ENCODE measurements around the gene IGSF1.

Gene IGSF1

DNA sequence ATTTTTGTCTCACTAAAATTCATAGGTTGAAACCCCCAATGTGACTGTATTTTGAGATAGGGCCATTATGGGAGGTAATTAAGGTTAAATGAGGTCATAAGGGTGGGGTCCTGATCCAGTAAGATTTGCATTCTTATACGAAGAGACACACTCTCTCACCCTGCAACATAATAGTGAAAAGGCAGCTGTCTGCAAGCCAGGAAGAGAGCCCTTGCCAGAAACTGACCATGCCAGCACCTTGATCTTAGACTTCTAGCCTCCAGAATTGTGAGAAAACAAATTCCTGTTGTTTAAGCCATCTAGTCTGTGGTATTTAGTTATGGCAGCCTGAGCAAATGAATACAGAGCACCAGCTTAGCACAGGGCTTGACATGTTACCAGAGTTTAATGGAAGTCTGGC is 17.5 kb upstream of the IGSF1 start:
- no peak for ATAC-seq

DNA sequence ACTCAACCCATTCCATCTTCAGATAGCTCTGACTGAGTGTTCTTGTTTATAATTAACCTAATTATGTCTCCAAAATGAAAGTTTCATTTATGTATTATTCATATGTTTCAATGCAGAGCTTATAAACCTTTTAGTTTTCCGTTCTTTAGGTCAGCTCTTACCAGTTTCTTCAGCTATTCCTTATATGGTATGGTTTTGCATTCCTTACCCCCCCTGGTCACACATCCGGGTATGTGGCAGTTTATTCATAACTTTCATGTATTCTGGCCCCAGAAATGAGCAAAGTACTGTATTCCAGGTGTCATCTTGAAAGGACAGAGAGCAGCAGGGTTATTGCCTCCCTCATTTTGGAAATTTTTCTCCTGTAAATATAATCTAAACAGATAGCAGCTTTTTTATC is 16.8 kb upstream of the IGSF1 start:
- no peak for ATAC-seq
- no peak for TF ChIP-seq TCF4 (CRISPR knock-in tag; IDR thresholded peaks at IDR 0.05; ENCODE audit: borderline replicate concordance)
- TF ChIP-seq ZFP3 (CRISPR knock-in tag; IDR thresholded peaks at IDR 0.05), result no peak

More for the DNA sequence above, 17.5 kb upstream of the IGSF1 start:
- TF ChIP-seq SNAI2 (CRISPR knock-in tag; IDR thresholded peaks at IDR 0.05) (no peak), ZNF8 (CRISPR knock-in tag; IDR thresholded peaks at IDR 0.05) (no peak), TCF4 (CRISPR knock-in tag; IDR thresholded peaks at IDR 0.05; ENCODE audit: borderline replicate concordance) (no peak), BACH2 (CRISPR knock-in tag; IDR thresholded peaks at IDR 0.05; ENCODE audit: borderline replicate concordance) (no peak), ESRRG (CRISPR knock-in tag; IDR thresholded peaks at IDR 0.05) (no peak), ZFP30 (CRISPR knock-in tag; IDR thresholded peaks at IDR 0.05) (no peak), GLIS3 (CRISPR knock-in tag; IDR thresholded peaks at IDR 0.05) (no peak), TOX (CRISPR knock-in tag; IDR thresholded peaks at IDR 0.05; ENCODE audit: borderline replicate concordance) (no peak), CSDC2 (CRISPR knock-in tag; IDR thresholded peaks at IDR 0.05) (no peak), ZNF70 (CRISPR knock-in tag; IDR thresholded peaks at IDR 0.05) (no peak), ZFP3 (CRISPR knock-in tag; IDR thresholded peaks at IDR 0.05) (no peak), ISL1 (CRISPR knock-in tag; IDR thresholded peaks at IDR 0.05) (no peak), ZNF565 (CRISPR knock-in tag; conservative IDR thresholded peaks at IDR 0.05; ENCODE audit: low read depth) (no peak), PPARA (CRISPR knock-in tag; IDR thresholded peaks at IDR 0.05; ENCODE audit: borderline replicate concordance) (no peak)
- TF ChIP-seq, protein P1, sequence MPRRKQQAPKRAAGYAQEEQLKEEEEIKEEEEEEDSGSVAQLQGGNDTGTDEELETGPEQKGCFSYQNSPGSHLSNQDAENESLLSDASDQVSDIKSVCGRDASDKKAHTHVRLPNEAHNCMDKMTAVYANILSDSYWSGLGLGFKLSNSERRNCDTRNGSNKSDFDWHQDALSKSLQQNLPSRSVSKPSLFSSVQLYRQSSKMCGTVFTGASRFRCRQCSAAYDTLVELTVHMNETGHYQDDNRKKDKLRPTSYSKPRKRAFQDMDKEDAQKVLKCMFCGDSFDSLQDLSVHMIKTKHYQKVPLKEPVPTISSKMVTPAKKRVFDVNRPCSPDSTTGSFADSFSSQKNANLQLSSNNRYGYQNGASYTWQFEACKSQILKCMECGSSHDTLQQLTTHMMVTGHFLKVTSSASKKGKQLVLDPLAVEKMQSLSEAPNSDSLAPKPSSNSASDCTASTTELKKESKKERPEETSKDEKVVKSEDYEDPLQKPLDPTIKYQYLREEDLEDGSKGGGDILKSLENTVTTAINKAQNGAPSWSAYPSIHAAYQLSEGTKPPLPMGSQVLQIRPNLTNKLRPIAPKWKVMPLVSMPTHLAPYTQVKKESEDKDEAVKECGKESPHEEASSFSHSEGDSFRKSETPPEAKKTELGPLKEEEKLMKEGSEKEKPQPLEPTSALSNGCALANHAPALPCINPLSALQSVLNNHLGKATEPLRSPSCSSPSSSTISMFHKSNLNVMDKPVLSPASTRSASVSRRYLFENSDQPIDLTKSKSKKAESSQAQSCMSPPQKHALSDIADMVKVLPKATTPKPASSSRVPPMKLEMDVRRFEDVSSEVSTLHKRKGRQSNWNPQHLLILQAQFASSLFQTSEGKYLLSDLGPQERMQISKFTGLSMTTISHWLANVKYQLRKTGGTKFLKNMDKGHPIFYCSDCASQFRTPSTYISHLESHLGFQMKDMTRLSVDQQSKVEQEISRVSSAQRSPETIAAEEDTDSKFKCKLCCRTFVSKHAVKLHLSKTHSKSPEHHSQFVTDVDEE (CRISPR knock-in tag; IDR thresholded peaks at IDR 0.05), result no peak
- TF ChIP-seq, protein P2, sequence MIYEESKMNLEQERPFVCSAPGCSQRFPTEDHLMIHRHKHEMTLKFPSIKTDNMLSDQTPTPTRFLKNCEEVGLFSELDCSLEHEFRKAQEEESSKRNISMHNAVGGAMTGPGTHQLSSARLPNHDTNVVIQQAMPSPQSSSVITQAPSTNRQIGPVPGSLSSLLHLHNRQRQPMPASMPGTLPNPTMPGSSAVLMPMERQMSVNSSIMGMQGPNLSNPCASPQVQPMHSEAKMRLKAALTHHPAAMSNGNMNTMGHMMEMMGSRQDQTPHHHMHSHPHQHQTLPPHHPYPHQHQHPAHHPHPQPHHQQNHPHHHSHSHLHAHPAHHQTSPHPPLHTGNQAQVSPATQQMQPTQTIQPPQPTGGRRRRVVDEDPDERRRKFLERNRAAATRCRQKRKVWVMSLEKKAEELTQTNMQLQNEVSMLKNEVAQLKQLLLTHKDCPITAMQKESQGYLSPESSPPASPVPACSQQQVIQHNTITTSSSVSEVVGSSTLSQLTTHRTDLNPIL (CRISPR knock-in tag; IDR thresholded peaks at IDR 0.05; ENCODE audit: low read depth), result no peak
- TF ChIP-seq, protein P3, sequence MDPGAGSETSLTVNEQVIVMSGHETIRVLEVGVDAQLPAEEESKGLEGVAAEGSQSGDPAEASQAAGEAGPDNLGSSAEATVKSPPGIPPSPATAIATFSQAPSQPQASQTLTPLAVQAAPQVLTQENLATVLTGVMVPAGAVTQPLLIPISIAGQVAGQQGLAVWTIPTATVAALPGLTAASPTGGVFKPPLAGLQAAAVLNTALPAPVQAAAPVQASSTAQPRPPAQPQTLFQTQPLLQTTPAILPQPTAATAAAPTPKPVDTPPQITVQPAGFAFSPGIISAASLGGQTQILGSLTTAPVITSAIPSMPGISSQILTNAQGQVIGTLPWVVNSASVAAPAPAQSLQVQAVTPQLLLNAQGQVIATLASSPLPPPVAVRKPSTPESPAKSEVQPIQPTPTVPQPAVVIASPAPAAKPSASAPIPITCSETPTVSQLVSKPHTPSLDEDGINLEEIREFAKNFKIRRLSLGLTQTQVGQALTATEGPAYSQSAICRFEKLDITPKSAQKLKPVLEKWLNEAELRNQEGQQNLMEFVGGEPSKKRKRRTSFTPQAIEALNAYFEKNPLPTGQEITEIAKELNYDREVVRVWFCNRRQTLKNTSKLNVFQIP (CRISPR knock-in tag; IDR thresholded peaks at IDR 0.05; ENCODE audit: borderline replicate concordance, low read depth), result no peak
- TF ChIP-seq, protein P4, sequence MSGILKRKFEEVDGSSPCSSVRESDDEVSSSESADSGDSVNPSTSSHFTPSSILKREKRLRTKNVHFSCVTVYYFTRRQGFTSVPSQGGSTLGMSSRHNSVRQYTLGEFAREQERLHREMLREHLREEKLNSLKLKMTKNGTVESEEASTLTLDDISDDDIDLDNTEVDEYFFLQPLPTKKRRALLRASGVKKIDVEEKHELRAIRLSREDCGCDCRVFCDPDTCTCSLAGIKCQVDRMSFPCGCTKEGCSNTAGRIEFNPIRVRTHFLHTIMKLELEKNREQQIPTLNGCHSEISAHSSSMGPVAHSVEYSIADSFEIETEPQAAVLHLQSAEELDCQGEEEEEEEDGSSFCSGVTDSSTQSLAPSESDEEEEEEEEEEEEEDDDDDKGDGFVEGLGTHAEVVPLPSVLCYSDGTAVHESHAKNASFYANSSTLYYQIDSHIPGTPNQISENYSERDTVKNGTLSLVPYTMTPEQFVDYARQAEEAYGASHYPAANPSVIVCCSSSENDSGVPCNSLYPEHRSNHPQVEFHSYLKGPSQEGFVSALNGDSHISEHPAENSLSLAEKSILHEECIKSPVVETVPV (CRISPR knock-in tag; IDR thresholded peaks at IDR 0.05), result no peak

DNA sequence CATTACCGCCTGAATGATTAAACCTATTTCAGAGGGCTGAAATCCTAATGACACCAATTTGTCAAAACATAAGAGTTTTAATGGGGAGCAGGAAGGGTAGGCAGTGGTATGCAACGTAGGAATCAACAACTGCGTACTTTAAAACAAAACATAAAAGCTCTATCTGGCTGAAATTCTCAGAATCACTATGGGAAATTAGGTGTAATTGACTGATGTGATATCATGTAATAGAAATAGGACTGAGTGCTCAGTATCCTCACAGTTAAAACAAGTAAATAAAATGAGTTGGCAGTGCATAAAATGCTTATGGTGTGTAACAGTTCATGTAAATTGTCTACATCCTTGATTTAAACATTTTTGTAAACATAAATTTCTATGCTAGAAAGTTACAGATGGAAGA is 13.6 kb upstream of the IGSF1 start:
- ATAC-seq, result no peak
- TF ChIP-seq TCF4 (CRISPR knock-in tag; IDR thresholded peaks at IDR 0.05; ENCODE audit: borderline replicate concordance), result no peak
- TF ChIP-seq, protein P2 (CRISPR knock-in tag; IDR thresholded peaks at IDR 0.05; ENCODE audit: low read depth), result no peak
- TF ChIP-seq TOX (CRISPR knock-in tag; IDR thresholded peaks at IDR 0.05; ENCODE audit: borderline replicate concordance), result no peak
- TF ChIP-seq, protein P4 (CRISPR knock-in tag; IDR thresholded peaks at IDR 0.05), result no peak
- TF ChIP-seq, protein P5, sequence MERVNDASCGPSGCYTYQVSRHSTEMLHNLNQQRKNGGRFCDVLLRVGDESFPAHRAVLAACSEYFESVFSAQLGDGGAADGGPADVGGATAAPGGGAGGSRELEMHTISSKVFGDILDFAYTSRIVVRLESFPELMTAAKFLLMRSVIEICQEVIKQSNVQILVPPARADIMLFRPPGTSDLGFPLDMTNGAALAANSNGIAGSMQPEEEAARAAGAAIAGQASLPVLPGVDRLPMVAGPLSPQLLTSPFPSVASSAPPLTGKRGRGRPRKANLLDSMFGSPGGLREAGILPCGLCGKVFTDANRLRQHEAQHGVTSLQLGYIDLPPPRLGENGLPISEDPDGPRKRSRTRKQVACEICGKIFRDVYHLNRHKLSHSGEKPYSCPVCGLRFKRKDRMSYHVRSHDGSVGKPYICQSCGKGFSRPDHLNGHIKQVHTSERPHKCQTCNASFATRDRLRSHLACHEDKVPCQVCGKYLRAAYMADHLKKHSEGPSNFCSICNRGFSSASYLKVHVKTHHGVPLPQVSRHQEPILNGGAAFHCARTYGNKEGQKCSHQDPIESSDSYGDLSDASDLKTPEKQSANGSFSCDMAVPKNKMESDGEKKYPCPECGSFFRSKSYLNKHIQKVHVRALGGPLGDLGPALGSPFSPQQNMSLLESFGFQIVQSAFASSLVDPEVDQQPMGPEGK (CRISPR knock-in tag; IDR thresholded peaks at IDR 0.05; ENCODE audit: borderline replicate concordance), result no peak
- no peak for TF ChIP-seq ZNF8 (CRISPR knock-in tag; IDR thresholded peaks at IDR 0.05)
- TF ChIP-seq OSR1 (CRISPR knock-in tag; IDR thresholded peaks at IDR 0.05), result no peak
- no peak for TF ChIP-seq ESRRG (CRISPR knock-in tag; IDR thresholded peaks at IDR 0.05)
- TF ChIP-seq ZC3H10 (CRISPR knock-in tag; IDR thresholded peaks at IDR 0.05), result no peak
- TF ChIP-seq, protein P1 (CRISPR knock-in tag; IDR thresholded peaks at IDR 0.05), result no peak
- TF ChIP-seq ZFP30 (CRISPR knock-in tag; IDR thresholded peaks at IDR 0.05), result no peak
- TF ChIP-seq ISL1 (CRISPR knock-in tag; IDR thresholded peaks at IDR 0.05), result no peak

Measured in SK-N-SH treated with all-trans-retinoic acid at 6 μM for 48 hours (cell line).